ENCODE measurements around the gene MRTFA.

- no peak for TF ChIP-seq ZSCAN29 (CRISPR knock-in tag; conservative IDR thresholded peaks at IDR 0.05)
- TF ChIP-seq HDAC6 (IDR thresholded peaks at IDR 0.05; ENCODE audit: low read depth, low read length) = no peak
- TF ChIP-seq UBTF (CRISPR knock-in tag; IDR thresholded peaks at IDR 0.05) = no peak
These were observed 115.5 kb downstream of the MRTFA start for GRCh38 chr22:40521046-40521445.

Data from HepG2 (cell line).